OCI-LY7 (cell line): ENCODE data around the gene PIK3R1. TPM values are rescaled to one million over a fixed set of nuclear protein-coding genes. Genes with fewer than 3 reads are reported as not detected.

ENCODE experiments used
- BruUV-seq: library from RNA; stranded (reverse); fragments of 400-500 nt; replicated peaks from 2 replicates; lab custom pipeline; 2021; lab: Mats Ljungman, UMichigan
- CTCF ChIA-PET: fragments of 300-600 bp; sonication (Branson Sonifier 250); formaldehyde crosslinking; loops from one replicate; lab custom pipeline; 2022; ENCODE audit warnings: antibody characterized with exemption; ENCODE audit not compliant: unreplicated experiment; lab: Charles Lee
- POLR2A ChIA-PET: fragments of 300-600 bp; sonication (Branson Sonifier 250); formaldehyde crosslinking; loops from one replicate; lab custom pipeline; 2022; ENCODE audit warnings: antibody characterized with exemption; lab: Charles Lee
- DNase-seq: peaks from one replicate; pipeline ENCODE4 v3.0.0-alpha.2; 2015; ENCODE audit warnings: low spot score
- H2AFZ ChIP-seq: fragments of 200-600 bp; sonication (generic), shearing (Covaris generic); 2 replicates; pipeline ENCODE4 v1.6.1; 2014; ENCODE audit warnings: mild to moderate bottlenecking, antibody characterized with exemption, low read length, moderate library complexity
- H3K27ac ChIP-seq: fragments of 200-600 bp; sonication (generic); 2 replicates; pipeline ENCODE4 v1.5.1; 2014; ENCODE audit warnings: mixed run types, low read depth, mild to moderate bottlenecking, moderate library complexity, low read length, inconsistent platforms; ENCODE audit not compliant: poor library complexity, severe bottlenecking
- H3K36me3 ChIP-seq: fragments of 200-600 bp; sonication (generic); 2 replicates; pipeline ENCODE4 v1.6.1; 2014; ENCODE audit warnings: mild to moderate bottlenecking, antibody characterized with exemption, low read length, moderate library complexity, mixed read lengths; ENCODE audit not compliant: insufficient read depth
- H3K4me1 ChIP-seq: fragments of 200-600 bp; sonication (generic); 2 replicates; pipeline ENCODE4 v1.5.1; 2014; ENCODE audit warnings: mild to moderate bottlenecking, low read length; ENCODE audit not compliant: insufficient read depth, poor library complexity, severe bottlenecking
- H3K4me2 ChIP-seq: fragments of 200-600 bp; sonication (generic); 2 replicates; pipeline ENCODE4 v1.6.1; 2014; ENCODE audit warnings: mild to moderate bottlenecking, low read length
- H3K4me3 ChIP-seq: fragments of 200-600 bp; sonication (generic); 2 replicates; pipeline ENCODE4 v1.5.1; 2014; ENCODE audit warnings: mild to moderate bottlenecking, low read depth, low read length; ENCODE audit not compliant: poor library complexity, severe bottlenecking
- H3K79me2 ChIP-seq: fragments of 200-600 bp; sonication (generic); 2 replicates; pipeline ENCODE4 v1.6.1; 2016; ENCODE audit warnings: low read depth, mild to moderate bottlenecking, low read length, moderate library complexity, mixed read lengths; ENCODE audit not compliant: insufficient read depth
- H3K9me2 ChIP-seq: fragments of 200-600 bp; sonication (generic); 2 replicates; pipeline ENCODE4 v1.6.1; 2016; ENCODE audit warnings: mild to moderate bottlenecking, low read length, mixed read lengths; ENCODE audit not compliant: insufficient read depth
- H3K9me3 ChIP-seq: fragments of 200-600 bp; sonication (generic); 2 replicates; pipeline ENCODE4 v1.6.1; 2014; ENCODE audit warnings: mild to moderate bottlenecking, mixed run types, low read length, mixed read lengths
- H4K20me1 ChIP-seq: fragments of 200-600 bp; sonication (generic); 2 replicates; pipeline ENCODE4 v1.6.1; 2014; ENCODE audit warnings: mild to moderate bottlenecking, antibody characterized with exemption, low read length, moderate library complexity, mixed read lengths; ENCODE audit not compliant: insufficient read depth
- EZH2phosphoT487 ChIP-seq: fragments of 200-600 bp; sonication (generic); IDR thresholded peaks from 2 replicates; pipeline ENCODE4 v1.6.1; 2018; ENCODE audit warnings: low read depth, borderline replicate concordance, mild to moderate bottlenecking, mixed run types, antibody characterized with exemption, low read length, moderate library complexity, mixed read lengths
- intact Hi-C: fragments of 100-400 bp; cut with micrococcal nuclease; formaldehyde crosslinking; loops from one replicate; pipeline ENCODE4 v1.10.0; 2022; ENCODE audit not compliant: unreplicated experiment
- total RNA-seq, 2 experiments: library from RNA; depleted of rRNA in 1 of 2; stranded (reverse); fragments of >200 nt in 1 of 2; shearing (Covaris generic) in 1 of 2; gene quantifications; 2 replicates each; pipeline ENCODE4 v1.2.3, GENCODE V29; 2014 to 2022
- TF ChIP-seq, protein P1 (sequence below): fragments of 200-600 bp; sonication (generic); conservative IDR thresholded peaks from 2 replicates; pipeline ENCODE4 v1.5.1; 2014; ENCODE audit warnings: mild to moderate bottlenecking, antibody characterized with exemption, low read length, moderate library complexity, mixed read lengths

The PIK3R1 gene
- total RNA-seq, 2 experiments from 2014 or later = 15.8 to 43.4 TPM

GRCh38 chr5:68303754-68304420 lies 88.3 kb downstream of the PIK3R1 start:
- no TSS peak for BruUV-seq
- DNase-seq = no peak
- CTCF ChIA-PET = no interaction called here
- no peak overlapping the region for H2AFZ ChIP-seq
- TF ChIP-seq EZH2phosphoT487 = no peak
- TF ChIP-seq, protein P1, sequence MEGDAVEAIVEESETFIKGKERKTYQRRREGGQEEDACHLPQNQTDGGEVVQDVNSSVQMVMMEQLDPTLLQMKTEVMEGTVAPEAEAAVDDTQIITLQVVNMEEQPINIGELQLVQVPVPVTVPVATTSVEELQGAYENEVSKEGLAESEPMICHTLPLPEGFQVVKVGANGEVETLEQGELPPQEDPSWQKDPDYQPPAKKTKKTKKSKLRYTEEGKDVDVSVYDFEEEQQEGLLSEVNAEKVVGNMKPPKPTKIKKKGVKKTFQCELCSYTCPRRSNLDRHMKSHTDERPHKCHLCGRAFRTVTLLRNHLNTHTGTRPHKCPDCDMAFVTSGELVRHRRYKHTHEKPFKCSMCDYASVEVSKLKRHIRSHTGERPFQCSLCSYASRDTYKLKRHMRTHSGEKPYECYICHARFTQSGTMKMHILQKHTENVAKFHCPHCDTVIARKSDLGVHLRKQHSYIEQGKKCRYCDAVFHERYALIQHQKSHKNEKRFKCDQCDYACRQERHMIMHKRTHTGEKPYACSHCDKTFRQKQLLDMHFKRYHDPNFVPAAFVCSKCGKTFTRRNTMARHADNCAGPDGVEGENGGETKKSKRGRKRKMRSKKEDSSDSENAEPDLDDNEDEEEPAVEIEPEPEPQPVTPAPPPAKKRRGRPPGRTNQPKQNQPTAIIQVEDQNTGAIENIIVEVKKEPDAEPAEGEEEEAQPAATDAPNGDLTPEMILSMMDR = no peak
- H3K9me3 ChIP-seq = no peaks in the 10 kb centered on the region
- no peaks in the 10 kb centered on the region for H3K4me1 ChIP-seq
- no peaks in the 10 kb centered on the region for H3K79me2 ChIP-seq
- no peaks in the 10 kb centered on the region for H4K20me1 ChIP-seq
- intact Hi-C loops = no loop called here
- no peak overlapping the region for H3K4me2 ChIP-seq
- no peak overlapping the region for H3K27ac ChIP-seq
- peaks cover 18% of the 10 kb centered on the region; the same call in 1 of the 2 replicates for H3K36me3 ChIP-seq
- H3K4me3 ChIP-seq = no peak overlapping the region
- H3K9me2 ChIP-seq = no peaks in the 10 kb centered on the region
- POLR2A ChIA-PET = interaction anchor here (0.7 kb wide), 1 partner anchor 498 kb away, joined by 3 read pairs; no protein-coding TSS in a partner anchor

GRCh38 chr5:68304421-68305052 lies 89.0 kb downstream of the PIK3R1 start:
- H3K9me2 ChIP-seq = no peaks in the 10 kb centered on the region
- DNase-seq = no peak
- no peak overlapping the region for H3K27ac ChIP-seq
- intact Hi-C loops = no loop called here
- peaks cover 12% of the 10 kb centered on the region; the same call in 1 of the 2 replicates for H3K36me3 ChIP-seq
- POLR2A ChIA-PET = interaction anchor here (1.9 kb wide), 1 partner anchor 11 kb away, joined by 4 read pairs; no protein-coding TSS in a partner anchor
- CTCF ChIA-PET = no interaction called here
- no peaks in the 10 kb centered on the region for H4K20me1 ChIP-seq
- no peak overlapping the region for H3K4me2 ChIP-seq
- H3K4me3 ChIP-seq = no peak overlapping the region
- no peaks in the 10 kb centered on the region for H3K79me2 ChIP-seq
- no peaks in the 10 kb centered on the region for H3K9me3 ChIP-seq
- TF ChIP-seq EZH2phosphoT487 = no peak
- TF ChIP-seq, protein P1 = no peak
- no peaks in the 10 kb centered on the region for H3K4me1 ChIP-seq
- BruUV-seq = no TSS peak
- no peak overlapping the region for H2AFZ ChIP-seq
